Lower leg skin (tissue), 3 donors: ENCODE data around the gene ANKRD2.

Experiments
- POLR2A ChIP-seq, 2 donors: fragments of 450-650 bp; IDR thresholded peaks; one replicate each; pipeline ENCODE4 v1.6.1; 2016 to 2017; ENCODE audit warnings: antibody characterized with exemption in 2 of 2, mild to moderate bottlenecking in 1 of 2, moderate library complexity in 1 of 2
- TF ChIP-seq, protein P1 (sequence below), 3 donors: fragments of 450-650 bp; IDR thresholded peaks; one replicate each; pipeline ENCODE4 v1.5.1; 2016; ENCODE audit warnings: antibody characterized with exemption in 3 of 3, mild to moderate bottlenecking in 3 of 3, moderate library complexity in 2 of 3

DNA sequence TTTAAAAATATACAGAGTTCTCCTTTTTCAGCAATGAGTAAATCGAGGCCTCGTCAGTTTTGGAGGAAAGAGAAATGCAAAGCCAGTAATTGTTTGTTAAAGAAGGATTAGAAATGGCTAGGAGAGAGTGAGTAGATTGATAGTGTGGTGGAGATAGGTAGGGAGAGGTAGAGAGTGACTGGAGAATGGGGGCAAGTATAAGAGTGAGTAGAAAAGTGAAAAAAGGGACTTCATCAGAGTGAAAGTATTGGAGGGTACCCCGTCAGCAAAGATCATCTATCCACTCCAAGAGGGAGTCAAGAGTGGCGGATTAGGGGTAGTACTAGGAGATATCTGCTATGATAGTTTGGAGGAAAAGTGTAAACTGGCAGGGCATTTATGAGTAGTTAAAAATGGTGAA is 9.2 kb upstream of the ANKRD2 start:
- TF ChIP-seq, protein P1, sequence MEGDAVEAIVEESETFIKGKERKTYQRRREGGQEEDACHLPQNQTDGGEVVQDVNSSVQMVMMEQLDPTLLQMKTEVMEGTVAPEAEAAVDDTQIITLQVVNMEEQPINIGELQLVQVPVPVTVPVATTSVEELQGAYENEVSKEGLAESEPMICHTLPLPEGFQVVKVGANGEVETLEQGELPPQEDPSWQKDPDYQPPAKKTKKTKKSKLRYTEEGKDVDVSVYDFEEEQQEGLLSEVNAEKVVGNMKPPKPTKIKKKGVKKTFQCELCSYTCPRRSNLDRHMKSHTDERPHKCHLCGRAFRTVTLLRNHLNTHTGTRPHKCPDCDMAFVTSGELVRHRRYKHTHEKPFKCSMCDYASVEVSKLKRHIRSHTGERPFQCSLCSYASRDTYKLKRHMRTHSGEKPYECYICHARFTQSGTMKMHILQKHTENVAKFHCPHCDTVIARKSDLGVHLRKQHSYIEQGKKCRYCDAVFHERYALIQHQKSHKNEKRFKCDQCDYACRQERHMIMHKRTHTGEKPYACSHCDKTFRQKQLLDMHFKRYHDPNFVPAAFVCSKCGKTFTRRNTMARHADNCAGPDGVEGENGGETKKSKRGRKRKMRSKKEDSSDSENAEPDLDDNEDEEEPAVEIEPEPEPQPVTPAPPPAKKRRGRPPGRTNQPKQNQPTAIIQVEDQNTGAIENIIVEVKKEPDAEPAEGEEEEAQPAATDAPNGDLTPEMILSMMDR (IDR thresholded peaks at IDR 0.05) = no peak
- no peak for TF ChIP-seq POLR2A (IDR thresholded peaks at IDR 0.05)
